ENCODE measurements around the gene MCM7.
"Not testable (repeated sequence)": the region's sequence is repeated elsewhere in the genome, so short reads cannot be mapped to it uniquely, and the experiment has no call there.

MCM7 gene
- 90.7 to 432 (median 99.5) reads per million in 3 experiments for total RNA-seq

DNA sequence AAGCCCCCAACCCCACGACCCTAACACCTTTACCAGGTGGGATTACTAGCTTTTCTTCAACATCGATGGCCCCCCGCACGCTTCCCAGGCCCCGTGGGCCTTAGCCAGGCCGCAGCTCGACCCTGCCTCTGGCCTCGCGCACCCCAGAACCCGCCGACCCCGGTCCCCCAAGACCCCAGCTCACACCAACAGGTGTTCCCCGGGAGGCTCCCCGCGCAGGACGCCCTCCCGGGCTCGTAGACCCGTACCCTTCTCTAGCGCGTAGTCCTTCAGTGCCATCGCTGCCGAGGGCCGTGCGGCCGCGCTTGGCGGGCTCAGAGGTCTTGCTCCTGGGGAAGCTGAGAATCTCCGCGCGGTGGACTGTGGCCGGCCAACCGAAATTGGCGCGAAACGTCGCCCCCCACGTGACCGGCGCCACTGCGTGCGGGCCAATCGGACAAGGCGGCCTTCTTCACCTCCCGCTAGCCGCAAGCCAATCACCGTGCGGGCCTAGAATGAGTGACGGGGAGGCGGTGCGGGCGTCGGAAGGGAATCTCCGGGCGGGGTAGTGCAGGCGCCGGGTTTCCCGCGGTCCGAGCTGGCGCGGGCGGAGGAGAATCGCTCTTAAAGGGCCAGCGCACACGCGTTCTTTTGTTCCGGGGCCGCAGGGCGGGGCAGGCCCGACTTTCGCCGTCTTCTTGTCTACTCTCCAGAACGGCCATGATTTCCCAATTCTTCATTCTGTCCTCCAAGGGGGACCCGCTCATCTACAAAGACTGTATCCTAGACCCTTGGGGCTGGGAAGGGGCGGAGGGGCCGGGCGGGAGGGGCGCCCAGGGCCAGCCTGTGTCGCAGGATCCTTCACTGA lies at the start of gene MCM7, which contains the start of gene AP4M1:
MCM7 (minus strand) TSS at position 382 of the 847 bp plus-strand sequence; CDS start at position 279, 103 bp downstream.
AP4M1 (plus strand) TSS at position 628 of the 847 bp plus-strand sequence; CDS start at position 700, 72 bp downstream.
- peak; percentile 95 for DNase-seq

DNA sequence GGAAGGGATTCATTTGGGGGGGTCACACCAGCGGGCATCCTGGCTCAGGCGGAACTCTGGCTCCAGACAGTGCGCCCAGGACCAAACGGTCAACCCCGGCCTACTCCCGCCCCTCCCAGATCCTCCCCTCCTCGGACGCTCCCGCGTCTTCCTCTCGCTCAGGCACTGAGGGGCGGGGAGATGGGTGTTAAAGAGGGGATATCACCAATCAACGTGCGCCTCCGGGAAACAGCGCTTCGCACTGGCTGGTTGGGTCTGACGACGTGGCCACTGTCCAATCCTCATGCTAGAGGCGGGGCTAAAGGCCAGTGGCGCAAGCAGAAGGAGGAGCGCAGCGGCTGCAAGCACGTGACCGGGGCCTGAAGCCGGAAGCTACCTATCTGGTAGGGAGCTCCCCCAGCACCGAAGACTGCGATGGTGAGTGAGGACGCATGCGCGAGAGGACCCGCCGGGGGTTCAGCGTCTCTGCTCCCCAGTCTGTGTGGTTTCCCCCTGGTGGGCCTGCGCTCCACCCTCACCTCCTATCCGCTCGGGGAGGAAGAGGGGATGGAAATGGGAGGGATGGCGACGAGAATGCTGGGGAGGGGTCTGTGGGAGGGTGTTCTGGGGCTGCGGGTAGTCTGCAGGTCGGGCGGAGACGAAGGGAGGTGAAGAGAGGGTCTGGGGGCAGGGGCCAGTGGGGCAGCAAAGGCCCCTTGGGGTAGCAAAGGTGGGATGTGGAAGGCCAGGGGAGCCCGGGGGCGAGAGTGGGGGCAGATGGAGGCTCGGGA lies 47.5 kb upstream of the MCM7 start, which contains the start of gene LAMTOR4:
LAMTOR4 (plus strand) TSS at position 360 of the 770 bp plus-strand sequence; CDS start at position 415, 55 bp downstream.
- DNase-seq: peak; percentile 99

DNA sequence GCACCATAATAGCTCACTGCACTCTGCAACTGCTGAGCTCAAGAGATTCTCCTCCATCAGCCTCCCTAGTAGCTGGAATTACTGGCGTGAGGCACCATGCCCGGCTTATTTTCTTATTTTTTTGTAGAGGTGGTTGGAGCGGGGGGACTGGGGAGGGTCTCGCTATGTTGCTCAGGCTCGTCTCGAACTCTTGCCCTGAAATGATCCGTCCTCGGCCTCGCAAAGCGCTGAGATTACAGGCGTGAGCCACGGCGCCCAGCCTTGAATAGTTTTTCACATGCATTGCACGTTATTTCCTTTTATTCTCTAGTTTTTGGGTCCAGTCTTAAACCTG lies 47.0 kb upstream of the MCM7 start:
- DNase-seq: no peak

DNA sequence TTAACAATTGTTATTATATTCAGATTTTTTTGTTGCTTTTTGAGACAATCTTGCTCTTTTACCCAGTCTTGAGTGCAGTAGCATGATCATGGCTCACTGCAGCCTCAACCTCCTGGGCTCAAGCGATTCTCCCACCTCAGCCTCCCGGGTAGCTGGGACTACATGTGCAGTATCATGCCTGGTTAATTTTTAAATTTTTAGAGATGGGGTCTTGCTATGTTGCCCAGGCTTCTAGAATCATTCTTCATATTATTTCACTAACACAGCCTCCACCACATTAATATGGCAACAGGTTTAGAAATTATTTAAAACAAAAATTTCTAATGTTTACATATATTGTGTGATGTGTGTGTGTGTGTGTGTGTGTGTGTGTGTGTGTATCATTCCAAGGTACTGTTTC lies 46.1 kb upstream of the MCM7 start:
- DNase-seq: no peak

DNA sequence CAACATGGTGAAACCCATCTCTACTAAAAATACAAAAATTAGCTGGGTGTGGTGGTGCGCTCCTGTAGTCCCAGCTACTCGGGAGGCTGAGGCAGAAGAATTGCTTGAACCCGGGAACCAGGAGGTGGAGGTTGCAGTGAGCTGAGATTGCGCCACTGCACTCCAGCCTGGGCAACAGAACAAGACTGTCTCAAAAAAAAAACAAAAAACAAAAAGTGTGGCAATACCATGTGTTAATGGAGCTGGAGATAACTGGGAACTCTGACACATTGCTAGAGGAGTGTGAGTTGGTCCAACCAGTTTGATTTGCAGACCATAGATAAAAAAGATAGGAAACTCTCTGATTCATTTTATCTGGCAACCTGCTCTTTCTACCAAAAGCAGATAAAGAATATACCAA lies 45.2 kb upstream of the MCM7 start:
- not testable (repeated sequence) for DNase-seq

DNA sequence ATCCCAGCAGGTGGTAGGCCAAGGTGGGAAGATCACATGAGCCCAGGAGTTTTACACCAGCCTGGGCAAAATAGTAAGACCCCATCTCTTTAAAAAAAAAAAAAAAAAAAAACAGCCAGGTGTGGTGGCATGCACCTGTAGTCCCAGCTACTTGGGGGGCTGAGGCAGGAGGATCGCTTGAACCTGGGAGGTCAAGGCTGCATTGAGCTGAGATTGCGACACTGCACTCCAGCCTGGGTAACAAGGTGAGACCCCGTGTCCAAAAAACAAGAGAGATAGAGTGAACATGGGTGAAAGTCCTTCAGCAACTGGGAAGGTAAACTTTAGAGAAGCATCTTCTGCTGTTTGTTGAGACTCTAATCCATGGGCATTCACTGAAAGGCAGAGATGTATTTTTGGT lies 41.3 kb upstream of the MCM7 start:
- DNase-seq: no peak

DNA sequence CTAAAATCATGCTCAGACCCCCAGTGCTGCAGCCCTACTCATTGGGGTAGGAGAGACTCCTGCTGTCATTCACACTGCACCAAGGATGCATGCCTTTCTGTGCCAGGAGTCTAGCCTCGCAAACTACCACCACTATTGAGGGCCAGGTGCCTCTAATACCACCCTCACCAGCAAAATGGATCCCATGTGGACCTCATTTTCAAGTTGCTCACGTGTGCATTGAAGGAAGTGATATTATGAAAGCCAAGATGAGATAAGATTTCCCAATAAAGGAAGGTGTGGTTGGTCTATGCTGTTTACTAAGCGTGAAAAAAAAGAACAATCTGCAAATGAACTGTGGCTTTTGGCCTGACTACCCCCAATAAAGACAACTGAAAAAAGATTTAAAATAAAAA lies 40.4 kb upstream of the MCM7 start:
- no peak for DNase-seq

DNA sequence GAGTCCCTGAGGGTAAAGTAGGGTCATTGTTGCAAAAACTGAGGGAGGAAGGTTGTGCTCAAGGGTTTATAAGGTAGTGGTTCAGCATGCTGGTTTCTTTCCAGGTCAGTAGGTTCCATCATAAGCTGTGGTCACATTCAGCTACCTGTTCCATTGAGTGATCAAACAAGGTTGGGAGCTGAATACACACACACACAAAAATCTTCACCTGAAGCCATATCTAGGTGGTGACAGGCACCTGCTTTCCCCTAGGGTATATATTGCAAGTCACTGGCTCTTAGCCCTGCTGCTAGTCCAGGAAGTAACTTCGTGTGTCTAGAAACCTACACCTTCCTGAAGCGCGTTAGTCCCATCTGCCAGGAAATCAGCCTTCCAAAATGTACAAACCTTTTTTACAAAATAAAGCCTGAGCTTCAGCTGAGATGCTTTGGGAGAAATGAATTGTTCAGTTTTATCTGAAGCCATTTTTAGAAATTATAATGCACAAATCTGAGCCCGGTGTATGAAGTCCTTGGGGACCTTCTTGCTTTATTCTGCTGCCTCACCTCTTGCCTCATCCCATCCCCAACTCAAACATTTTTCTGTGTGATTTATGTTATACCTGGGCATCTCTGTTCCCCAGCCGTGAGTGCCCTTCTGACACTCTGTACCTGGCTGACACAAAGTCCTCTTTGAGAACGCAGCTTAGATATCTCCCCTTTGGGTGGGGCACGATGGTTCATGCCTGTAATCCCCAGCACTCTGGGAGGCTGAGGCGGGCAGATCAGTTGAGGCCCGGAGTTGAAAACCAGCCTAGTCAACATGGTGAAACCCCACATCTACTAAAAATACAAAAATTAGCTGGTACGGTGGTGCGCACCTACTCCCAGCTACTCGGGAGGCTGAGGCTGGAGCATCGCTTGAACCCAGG lies 36.9 kb upstream of the MCM7 start:
- DNase-seq: no peak

DNA sequence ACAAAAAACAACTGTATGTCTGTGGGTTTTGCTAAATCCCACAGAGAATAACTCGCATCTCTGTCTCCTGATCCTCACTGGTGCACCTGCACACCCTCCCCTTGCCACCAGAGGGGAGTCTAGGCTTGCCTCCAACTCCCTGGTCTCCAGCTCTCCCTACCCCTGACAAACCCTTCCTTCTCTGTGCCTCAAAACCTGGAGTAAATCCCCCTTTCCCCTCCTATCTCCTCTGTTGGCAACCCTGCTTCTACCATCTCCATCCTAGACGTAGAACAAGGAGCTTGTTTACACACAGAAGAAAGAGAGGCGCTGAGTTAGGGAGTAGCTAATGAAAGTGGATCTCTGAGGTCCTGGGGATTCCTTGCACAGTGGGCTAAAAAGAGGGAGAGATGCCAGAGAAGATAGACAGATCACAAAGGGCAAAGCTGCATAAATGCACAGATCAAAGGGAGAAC lies 31.5 kb upstream of the MCM7 start:
- DNase-seq: peak; percentile 57

DNA sequence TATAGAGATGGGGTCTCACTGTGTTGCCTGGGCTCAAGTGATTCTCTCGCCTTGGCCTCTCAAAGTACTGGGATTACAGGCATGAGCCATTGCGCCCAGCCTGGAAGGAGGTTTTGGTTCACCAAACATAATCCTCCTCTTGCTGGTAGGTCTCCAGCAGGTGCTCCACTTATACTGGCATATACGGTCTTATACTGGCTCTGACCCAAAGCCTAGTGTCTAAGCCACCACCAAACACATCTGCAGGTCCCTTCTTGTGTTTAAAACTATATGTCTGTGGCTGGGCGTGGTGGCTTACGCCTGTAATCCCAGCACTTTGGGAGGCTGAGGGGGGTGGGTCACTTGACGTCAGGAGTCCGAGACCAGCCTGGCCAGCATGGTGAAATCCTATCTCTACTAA lies 30.9 kb upstream of the MCM7 start:
- DNase-seq: no peak

DNA sequence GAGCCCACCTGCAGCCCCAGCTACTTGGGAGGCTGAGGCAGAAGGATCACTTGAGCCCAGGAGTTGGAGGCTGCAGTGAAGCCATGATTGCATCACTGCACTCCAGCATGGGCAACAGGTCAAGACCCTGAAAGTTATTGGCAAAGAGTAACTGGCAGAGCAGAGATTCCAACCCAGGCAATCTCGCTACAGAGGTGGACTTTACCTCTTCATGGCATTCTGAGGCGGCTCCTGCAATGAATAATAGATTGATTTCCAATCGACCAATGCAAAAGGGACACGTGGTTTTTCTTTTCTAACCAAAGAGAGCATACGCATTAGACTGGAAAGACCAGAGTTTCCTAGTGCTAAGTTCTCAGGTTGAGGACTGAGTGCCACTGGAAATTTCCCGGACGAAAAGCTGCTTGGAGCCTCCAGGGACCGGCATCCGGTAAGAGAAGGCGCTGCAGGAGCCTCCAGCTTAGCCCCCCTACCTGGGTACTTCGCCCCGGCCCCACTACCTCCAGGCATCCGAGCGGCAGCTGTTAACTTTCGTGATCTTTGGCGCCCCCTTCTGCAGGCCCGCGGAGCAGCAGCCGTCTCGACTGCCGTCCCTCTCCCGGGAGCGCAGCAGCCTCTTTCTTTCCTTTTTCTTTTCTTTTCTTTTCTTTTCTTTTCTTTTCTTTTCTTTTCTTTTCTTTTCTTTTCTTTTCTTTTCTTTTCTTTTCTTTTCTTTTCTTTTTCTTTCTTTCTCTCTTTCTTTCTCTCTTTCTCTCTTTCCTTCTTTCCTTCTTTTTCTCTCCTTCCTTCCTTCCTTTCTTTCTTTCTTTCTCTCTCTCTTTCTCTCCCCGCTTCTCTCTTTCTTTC lies 29.6 kb upstream of the MCM7 start:
- peak; percentile 74 for DNase-seq

DNA sequence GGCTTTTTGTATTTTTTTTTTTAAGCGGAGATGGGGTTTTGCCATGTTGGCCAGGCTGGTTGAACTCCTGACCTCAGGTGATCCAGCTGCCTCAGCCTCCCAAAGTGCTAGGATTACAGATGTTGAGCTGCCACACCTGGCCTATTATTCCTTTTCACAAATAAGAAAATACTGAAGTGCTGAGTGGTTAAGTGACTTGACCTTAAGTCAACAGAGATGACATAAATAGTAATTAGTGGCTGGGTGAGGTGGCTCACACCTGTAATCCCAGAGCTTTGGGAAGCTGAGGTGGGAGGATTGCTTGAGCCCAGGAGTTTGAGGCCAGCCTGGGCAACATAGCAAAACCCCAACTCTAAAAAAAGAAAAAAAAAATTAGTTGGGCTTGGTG lies 29.0 kb upstream of the MCM7 start:
- DNase-seq: not testable (repeated sequence)

DNA sequence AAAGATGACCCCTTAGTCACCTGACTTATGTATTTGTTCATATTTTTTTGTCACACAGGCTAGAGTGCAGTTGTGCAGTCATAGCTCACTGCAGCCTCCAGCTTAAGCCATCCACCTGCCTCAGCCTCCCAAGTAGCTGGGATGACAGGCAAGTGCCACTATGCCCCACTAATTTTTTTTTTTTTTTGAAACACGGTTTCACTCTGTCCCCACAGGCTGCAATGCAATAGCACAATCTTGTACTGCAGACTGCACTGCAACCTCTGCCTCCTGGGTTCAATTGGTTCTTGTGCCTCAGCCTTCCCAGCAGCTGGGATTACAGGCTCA lies 27.4 kb upstream of the MCM7 start:
- DNase-seq: no peak

DNA sequence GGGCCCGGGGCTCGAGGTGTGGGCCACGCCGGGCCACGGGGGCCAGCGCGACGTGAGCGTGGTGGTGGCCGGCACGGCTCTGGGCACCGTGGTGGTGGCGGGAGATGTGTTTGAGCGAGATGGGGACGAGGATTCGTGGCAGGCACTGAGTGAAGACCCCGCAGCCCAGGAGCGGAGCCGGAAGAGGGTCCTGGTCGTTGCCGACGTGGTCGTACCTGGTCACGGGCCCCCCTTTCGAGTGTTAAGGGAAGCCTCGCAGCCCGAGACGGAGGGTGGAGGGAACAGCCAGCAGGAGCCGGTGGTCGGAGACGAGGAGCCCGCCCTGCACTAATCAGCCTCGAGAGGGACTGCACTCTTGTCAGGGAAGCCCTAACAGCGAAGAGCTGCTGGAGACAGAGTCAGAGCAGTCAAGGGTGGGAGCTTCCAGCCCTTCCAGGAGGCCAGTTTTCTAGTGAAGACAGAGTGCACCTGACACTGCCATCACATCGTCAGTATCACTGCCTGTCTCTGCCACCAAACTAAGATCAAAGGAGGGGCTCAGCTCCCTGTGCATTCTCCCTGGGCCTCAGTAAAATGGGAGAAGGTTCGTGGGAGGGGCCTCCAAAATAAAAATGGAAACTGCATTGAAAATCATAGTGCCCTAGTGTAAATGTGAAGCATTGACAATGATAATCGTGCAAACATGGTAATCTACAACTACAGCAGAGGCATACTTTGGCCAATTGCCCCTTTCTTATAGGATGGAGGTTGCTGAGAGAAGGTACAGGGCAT lies 26.9 kb upstream of the MCM7 start:
- no peak for DNase-seq

DNA sequence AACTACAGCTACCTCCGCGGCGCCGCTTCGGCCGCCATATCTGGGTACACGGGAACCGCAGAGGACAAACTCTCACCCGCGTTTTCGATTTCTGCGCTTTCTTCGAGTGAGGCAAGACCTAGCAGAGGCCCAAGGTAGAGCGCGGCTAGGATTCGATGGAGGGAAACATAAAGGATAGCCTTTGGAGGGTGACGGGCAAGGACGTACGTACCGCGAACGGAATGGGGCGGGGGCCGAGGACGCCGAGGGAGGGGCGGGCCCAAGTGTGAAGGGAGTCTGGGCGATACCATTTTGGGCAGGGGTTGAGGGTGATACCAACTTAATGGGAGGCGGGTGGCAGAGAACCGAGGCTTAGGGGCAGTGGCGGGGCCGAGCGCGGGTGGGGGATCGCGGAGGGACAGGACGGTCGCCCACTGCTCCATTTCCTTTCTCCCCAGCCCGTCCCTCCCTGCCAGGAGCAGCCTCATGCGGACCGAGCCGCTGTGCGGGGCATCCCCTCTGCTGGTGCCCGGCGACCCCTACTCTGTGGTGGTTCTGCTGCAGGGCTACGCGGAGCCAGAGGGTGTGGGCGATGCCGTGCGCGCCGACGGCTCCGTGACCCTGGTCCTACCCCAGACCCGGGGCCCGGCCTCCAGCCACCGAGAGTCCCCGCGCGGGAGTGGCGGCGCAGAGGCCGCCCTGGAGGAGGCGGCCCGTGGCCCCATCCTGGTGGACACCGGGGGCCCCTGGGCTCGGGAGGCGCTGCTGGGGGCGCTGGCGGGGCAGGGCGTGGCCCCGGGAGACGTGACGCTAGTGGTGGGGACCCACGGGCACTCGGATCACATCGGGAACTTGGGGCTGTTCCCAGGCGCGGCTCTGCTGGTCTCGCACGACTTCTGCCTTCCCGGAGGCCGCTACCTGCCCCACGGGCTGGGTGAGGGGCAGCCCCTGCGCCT lies 26.0 kb upstream of the MCM7 start, which contains the start of gene MBLAC1:
MBLAC1 (plus strand) TSS at position 37 of the 935 bp plus-strand sequence; CDS start at position 466, 429 bp downstream.
- peak; percentile 90 for DNase-seq

DNA sequence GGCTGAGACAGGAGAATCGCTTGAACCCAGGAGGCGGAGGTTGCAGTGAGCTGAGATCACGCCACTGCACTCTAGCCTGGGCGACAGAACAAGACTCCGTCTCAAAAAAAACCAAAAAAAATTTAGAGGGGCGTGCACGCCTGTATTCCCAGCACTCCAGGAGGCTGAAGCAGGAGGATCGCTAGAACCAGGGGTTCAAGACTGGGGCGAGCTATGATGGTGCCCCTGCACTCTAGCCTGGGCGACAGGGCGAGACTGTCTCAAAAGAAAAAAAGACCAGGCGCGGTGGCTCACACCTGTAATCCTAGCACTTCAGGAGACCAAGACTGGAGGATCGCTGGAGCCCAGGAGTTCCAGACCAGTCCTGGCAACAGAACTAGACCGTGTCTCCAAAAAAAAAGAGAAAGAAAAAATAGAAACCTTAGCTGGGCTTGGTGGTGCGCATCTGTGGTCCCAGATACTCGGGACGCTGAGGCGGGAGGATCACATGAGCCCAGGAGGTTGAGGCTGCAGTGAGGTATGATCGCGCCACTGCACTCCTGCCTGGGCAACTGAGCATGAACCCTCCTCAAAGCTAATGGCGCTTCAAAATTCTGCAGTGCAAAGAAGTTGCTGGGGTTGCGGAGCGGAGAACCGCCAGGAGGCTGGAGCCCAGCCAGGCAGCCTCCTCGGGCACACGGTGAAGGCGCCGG lies 25.2 kb upstream of the MCM7 start:
- no peak for DNase-seq

DNA sequence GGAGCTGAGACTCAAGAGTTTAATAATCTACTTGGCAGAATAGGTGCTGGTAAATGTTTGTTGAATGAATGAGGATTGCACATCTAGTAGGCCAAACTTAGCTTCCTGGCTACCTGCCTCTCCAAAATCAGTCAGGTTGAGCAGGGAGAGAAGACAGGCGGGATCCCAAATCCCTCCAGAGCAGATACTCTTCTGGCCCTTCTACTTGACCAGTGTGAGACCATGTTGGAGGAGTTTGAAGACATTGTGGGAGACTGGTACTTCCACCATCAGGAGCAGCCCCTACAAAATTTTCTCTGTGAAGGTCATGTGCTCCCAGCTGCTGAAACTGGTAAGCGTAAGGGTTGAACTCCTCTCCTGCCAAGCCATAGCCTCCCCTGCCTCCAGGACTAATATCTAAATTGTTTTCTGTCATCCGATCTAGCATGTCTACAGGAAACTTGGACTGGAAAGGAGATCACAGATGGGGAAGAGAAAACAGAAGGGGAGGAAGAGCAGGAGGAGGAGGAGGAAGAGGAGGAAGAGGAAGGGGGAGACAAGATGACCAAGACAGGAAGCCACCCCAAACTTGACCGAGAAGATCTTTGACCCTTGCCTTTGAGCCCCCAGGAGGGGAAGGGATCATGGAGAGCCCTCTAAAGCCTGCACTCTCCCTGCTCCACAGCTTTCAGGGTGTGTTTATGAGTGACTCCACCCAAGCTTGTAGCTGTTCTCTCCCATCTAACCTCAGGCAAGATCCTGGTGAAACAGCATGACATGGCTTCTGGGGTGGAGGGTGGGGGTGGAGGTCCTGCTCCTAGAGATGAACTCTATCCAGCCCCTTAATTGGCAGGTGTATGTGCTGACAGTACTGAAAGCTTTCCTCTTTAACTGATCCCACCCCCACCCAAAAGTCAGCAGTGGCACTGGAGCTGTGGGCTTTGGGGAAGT lies 23.4 kb upstream of the MCM7 start:
- DNase-seq: no peak

DNA sequence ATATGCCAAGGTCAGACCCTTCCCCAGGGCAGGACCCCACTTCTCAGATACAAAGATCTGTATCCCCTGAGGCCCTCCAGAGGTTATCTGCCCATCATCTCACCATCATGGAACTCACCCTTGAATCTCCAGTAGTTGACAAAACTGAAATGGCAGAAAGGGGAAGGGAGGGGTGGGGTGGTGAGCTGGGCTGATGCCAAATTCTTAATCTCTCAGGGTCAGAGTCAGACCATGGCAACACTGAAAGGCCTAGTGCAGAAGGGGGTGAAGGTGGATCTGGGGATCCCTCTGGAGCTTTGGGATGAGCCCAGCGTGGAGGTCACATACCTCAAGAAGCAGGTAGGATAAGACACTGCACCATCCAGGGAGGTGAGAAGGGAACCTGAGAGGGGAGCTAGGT lies 21.4 kb upstream of the MCM7 start:
- DNase-seq: no peak

All from central memory CD4-positive, alpha-beta T cell (primary cell).